Measurements from ENCODE around the gene DLX3. TPM values are rescaled to one million over a fixed set of nuclear protein-coding genes. Genes with fewer than 3 reads are reported as not detected.

Gene DLX3
- total and polyA plus RNA-seq, 4 donors = not detected

DNA sequence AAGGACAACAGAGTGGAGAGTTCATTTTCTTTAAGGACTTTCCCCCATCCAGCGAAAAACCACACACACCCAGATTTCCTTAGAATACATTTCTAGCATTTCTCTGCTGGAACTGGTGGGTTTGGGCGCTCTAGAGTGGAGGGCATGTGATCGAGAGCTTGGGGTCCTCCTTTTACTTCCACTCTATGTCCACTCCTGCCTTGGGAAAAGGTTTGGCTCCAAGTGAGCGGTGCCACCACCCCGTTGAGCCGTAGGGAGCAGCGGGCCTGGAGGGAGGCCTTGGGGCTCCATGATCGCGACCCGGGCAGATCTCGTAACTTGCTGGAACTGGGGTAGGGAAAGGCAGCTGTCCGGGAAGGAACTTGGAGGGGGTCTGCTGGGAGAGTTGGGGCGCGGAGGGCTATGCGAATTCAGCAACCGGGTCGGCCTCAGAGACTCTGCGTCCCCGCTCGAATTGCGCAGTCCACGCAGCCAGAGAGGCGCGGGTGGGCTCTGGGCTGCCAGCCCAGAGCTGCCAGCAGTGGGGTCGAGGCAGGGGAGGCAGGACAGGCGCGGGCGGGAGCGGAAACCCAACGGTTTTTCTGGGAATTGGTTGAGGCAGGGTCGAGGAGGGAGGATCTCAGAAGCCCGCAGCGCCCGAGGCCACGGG, 23.7 kb downstream of the DLX3 start:
- H3K27me3 ChIP-seq (ENCODE audit: control insufficient read depth in 4 of 4, insufficient read depth in 4 of 4, low read length in 3 of 4) = peaks cover 2 to 28% (median 20%) of the 10 kb centered on the region in 4 donors
- 7% methylated on average over 35 of the region's 35 CpGs for WGBS
- H3K4me3 ChIP-seq (ENCODE audit: low read depth in 1 of 3, low read length in 3 of 3) = no peak overlapping the region
- no peak for DNase-seq (ENCODE audit: low spot score)
- H3K27ac ChIP-seq (ENCODE audit: low read depth in 1 of 2, low read length in 2 of 2) = no peak overlapping the region
- H3K9me3 ChIP-seq (ENCODE audit: control insufficient read depth in 4 of 4, low read length in 3 of 4) = no peaks in the 10 kb centered on the region
- no peak overlapping the region for H3K9ac ChIP-seq (ENCODE audit: low read depth in 1 of 2, low read length in 2 of 2)
- peaks cover 7 to 24% (median 12%) of the 10 kb centered on the region in 4 donors for H3K4me1 ChIP-seq (ENCODE audit: control insufficient read depth in 4 of 4, insufficient read depth in 4 of 4, low read length in 3 of 4)
- TF ChIP-seq, protein P1, sequence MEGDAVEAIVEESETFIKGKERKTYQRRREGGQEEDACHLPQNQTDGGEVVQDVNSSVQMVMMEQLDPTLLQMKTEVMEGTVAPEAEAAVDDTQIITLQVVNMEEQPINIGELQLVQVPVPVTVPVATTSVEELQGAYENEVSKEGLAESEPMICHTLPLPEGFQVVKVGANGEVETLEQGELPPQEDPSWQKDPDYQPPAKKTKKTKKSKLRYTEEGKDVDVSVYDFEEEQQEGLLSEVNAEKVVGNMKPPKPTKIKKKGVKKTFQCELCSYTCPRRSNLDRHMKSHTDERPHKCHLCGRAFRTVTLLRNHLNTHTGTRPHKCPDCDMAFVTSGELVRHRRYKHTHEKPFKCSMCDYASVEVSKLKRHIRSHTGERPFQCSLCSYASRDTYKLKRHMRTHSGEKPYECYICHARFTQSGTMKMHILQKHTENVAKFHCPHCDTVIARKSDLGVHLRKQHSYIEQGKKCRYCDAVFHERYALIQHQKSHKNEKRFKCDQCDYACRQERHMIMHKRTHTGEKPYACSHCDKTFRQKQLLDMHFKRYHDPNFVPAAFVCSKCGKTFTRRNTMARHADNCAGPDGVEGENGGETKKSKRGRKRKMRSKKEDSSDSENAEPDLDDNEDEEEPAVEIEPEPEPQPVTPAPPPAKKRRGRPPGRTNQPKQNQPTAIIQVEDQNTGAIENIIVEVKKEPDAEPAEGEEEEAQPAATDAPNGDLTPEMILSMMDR (IDR thresholded peaks at IDR 0.05; ENCODE audit: low read depth, low read length, missing input control) = no peak
- TF ChIP-seq, protein P2, sequence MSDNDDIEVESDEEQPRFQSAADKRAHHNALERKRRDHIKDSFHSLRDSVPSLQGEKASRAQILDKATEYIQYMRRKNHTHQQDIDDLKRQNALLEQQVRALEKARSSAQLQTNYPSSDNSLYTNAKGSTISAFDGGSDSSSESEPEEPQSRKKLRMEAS (IDR thresholded peaks at IDR 0.05) = no peak
- TF ChIP-seq GABPA (IDR thresholded peaks at IDR 0.05 in 1 of 2, conservative IDR thresholded peaks at IDR 0.05 in 1 of 2) = no peak
- TF ChIP-seq, protein P3, sequence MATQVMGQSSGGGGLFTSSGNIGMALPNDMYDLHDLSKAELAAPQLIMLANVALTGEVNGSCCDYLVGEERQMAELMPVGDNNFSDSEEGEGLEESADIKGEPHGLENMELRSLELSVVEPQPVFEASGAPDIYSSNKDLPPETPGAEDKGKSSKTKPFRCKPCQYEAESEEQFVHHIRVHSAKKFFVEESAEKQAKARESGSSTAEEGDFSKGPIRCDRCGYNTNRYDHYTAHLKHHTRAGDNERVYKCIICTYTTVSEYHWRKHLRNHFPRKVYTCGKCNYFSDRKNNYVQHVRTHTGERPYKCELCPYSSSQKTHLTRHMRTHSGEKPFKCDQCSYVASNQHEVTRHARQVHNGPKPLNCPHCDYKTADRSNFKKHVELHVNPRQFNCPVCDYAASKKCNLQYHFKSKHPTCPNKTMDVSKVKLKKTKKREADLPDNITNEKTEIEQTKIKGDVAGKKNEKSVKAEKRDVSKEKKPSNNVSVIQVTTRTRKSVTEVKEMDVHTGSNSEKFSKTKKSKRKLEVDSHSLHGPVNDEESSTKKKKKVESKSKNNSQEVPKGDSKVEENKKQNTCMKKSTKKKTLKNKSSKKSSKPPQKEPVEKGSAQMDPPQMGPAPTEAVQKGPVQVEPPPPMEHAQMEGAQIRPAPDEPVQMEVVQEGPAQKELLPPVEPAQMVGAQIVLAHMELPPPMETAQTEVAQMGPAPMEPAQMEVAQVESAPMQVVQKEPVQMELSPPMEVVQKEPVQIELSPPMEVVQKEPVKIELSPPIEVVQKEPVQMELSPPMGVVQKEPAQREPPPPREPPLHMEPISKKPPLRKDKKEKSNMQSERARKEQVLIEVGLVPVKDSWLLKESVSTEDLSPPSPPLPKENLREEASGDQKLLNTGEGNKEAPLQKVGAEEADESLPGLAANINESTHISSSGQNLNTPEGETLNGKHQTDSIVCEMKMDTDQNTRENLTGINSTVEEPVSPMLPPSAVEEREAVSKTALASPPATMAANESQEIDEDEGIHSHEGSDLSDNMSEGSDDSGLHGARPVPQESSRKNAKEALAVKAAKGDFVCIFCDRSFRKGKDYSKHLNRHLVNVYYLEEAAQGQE (IDR thresholded peaks at IDR 0.05) = no peak
- no peak for TF ChIP-seq NR2F2 (IDR thresholded peaks at IDR 0.05)
- no peak for TF ChIP-seq RAD21 (IDR thresholded peaks at IDR 0.05)
- TF ChIP-seq, protein P4, sequence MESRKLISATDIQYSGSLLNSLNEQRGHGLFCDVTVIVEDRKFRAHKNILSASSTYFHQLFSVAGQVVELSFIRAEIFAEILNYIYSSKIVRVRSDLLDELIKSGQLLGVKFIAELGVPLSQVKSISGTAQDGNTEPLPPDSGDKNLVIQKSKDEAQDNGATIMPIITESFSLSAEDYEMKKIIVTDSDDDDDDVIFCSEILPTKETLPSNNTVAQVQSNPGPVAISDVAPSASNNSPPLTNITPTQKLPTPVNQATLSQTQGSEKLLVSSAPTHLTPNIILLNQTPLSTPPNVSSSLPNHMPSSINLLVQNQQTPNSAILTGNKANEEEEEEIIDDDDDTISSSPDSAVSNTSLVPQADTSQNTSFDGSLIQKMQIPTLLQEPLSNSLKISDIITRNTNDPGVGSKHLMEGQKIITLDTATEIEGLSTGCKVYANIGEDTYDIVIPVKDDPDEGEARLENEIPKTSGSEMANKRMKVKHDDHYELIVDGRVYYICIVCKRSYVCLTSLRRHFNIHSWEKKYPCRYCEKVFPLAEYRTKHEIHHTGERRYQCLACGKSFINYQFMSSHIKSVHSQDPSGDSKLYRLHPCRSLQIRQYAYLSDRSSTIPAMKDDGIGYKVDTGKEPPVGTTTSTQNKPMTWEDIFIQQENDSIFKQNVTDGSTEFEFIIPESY (IDR thresholded peaks at IDR 0.05) = no peak
- no peak for TF ChIP-seq HNF4A (conservative IDR thresholded peaks at IDR 0.05)
- TF ChIP-seq SP1 (IDR thresholded peaks at IDR 0.05) = no peak
- TF ChIP-seq, protein P5, sequence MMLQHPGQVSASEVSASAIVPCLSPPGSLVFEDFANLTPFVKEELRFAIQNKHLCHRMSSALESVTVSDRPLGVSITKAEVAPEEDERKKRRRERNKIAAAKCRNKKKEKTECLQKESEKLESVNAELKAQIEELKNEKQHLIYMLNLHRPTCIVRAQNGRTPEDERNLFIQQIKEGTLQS (IDR thresholded peaks at IDR 0.05) = no peak
- no peak for TF ChIP-seq FOXA1 (IDR thresholded peaks at IDR 0.05)
- no peak for TF ChIP-seq EGR1 (IDR thresholded peaks at IDR 0.05; ENCODE audit: low read depth in 2 of 2)
- H3K36me3 ChIP-seq (ENCODE audit: control insufficient read depth in 4 of 4, insufficient read depth in 3 of 4, low read depth in 1 of 4, low read length in 3 of 4) = no peaks in the 10 kb centered on the region

DNA sequence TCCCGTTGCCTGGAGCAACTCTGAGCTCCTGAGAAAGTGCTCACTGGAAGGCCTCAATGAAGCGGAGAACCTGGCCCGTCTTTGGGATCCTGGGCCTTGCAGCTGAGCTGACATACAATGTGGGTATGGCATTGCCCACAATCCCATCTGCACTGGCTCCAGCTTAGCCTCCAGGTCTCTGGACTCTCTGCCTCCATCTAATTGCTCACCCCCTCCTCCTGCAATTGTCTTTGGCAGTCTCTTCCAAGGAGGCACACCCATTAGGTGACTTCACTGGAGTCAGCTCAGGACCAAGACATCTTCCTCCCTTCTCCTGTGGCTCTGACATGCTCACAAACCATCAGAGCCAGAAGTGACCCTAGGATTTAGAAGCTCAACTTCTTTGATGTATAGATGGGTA, 24.5 kb downstream of the DLX3 start:
- TF ChIP-seq NR2F2 (IDR thresholded peaks at IDR 0.05) (no peak), TAF1 (conservative IDR thresholded peaks at IDR 0.05) (no peak), HNF4G (IDR thresholded peaks at IDR 0.05) (no peak)
- TF ChIP-seq, protein P4 (IDR thresholded peaks at IDR 0.05) = no peak
- no peak for DNase-seq (ENCODE audit: low spot score)
- Histone ChIP-seq H3K4me3 (ENCODE audit: low read depth in 1 of 3, low read length in 3 of 3) (no peak overlapping the region), H3K36me3 (ENCODE audit: control insufficient read depth in 4 of 4, insufficient read depth in 3 of 4, low read depth in 1 of 4, low read length in 3 of 4) (no peaks in the 10 kb centered on the region), H3K4me1 (ENCODE audit: control insufficient read depth in 4 of 4, insufficient read depth in 4 of 4, low read length in 3 of 4) (peaks cover 7 to 24% (median 12%) of the 10 kb centered on the region in 4 donors), H3K9me3 (ENCODE audit: control insufficient read depth in 4 of 4, low read length in 3 of 4) (no peaks in the 10 kb centered on the region), H3K9ac (ENCODE audit: low read depth in 1 of 2, low read length in 2 of 2) (no peak overlapping the region), H3K27me3 (ENCODE audit: control insufficient read depth in 4 of 4, insufficient read depth in 4 of 4, low read length in 3 of 4) (peaks cover 2 to 34% (median 20%) of the 10 kb centered on the region in 4 donors), H3K27ac (ENCODE audit: low read depth in 1 of 2, low read length in 2 of 2) (no peak overlapping the region)
- 55% methylated on average over 3 of the region's 3 CpGs for WGBS
